HepG2 (cell line): ENCODE measurements around the gene RNF114. TPM values are rescaled to one million over a fixed set of nuclear protein-coding genes. Genes with fewer than 3 reads are reported as not detected.
A peak's percentile ranks its signal among the peaks of the same experiment; 100 is the strongest.

Experiments used
- GABPA ChIP-seq, 2 experiments: IDR thresholded peaks; 2 replicates each; pipeline ENCODE4 v1.6.1; 2011 to 2016; ENCODE audit warnings: low read depth in 2 of 2, low read length in 1 of 2, missing biosample characterization in 1 of 2, missing genetic modification characterization in 1 of 2
- HNRNPLL ChIP-seq: fragments of 200-400 bp; formaldehyde crosslinking; IDR thresholded peaks from 2 replicates; pipeline ENCODE4 v1.6.1; 2017; ENCODE audit warnings: mild to moderate bottlenecking, low read depth, low read length; ENCODE audit not compliant: poor library complexity, severe bottlenecking
- KAT7 ChIP-seq: IDR thresholded peaks from 2 replicates; pipeline ENCODE4 v1.6.1; 2018; ENCODE audit warnings: borderline replicate concordance, missing compliant biosample characterization
- KLF6 ChIP-seq: IDR thresholded peaks from 2 replicates; pipeline ENCODE4 v1.8.0; 2016; ENCODE audit warnings: missing biosample characterization, missing genetic modification reagents
- MAZ ChIP-seq, 2 experiments: sonication (generic) in 1 of 2; formaldehyde crosslinking in 1 of 2; IDR thresholded peaks; 2 replicates each; pipeline versions ENCODE4 v1.5.0 to v1.6.1; 2012 to 2020; ENCODE audit warnings: low read depth in 2 of 2, mild to moderate bottlenecking in 2 of 2, borderline replicate concordance in 1 of 2, improper control_type of control experiment in 1 of 2, low read length in 1 of 2, missing genetic modification reagents in 1 of 2, moderate library complexity in 1 of 2
- MED1 ChIP-seq: sonication (generic); formaldehyde crosslinking; IDR thresholded peaks from 2 replicates; pipeline ENCODE4 v1.4.0; 2020; ENCODE audit warnings: missing genetic modification reagents
- RBM39 ChIP-seq: fragments of 200-400 bp; formaldehyde crosslinking; IDR thresholded peaks from one replicate; pipeline ENCODE4 v1.6.1; 2018; ENCODE audit warnings: antibody characterized with exemption, mild to moderate bottlenecking, low read depth, low read length; ENCODE audit not compliant: poor library complexity, severe bottlenecking
- REXO4 ChIP-seq: sonication (generic); formaldehyde crosslinking; IDR thresholded peaks from 2 replicates; pipeline ENCODE4 v1.8.0; 2022; ENCODE audit warnings: missing genetic modification reagents, mild to moderate bottlenecking, borderline replicate concordance
- RFXANK ChIP-seq: IDR thresholded peaks from 2 replicates; pipeline ENCODE4 v1.6.1; 2016
- SIN3B ChIP-seq: fragments of 150-350 bp; IDR thresholded peaks from 2 replicates; pipeline ENCODE4 v1.6.1; 2014; ENCODE audit warnings: low read length
- SMYD3 ChIP-seq: sonication (generic); formaldehyde crosslinking; IDR thresholded peaks from 2 replicates; pipeline ENCODE4 v1.8.1; 2023; ENCODE audit warnings: mild to moderate bottlenecking, missing genetic modification reagents
- SRSF1 ChIP-seq: fragments of 200-400 bp; formaldehyde crosslinking; optimal IDR thresholded peaks from 2 replicates; pipeline ENCODE3; 2017; ENCODE audit warnings: mild to moderate bottlenecking, low read depth, low read length, moderate library complexity
- SRSF4 ChIP-seq: fragments of 200-400 bp; formaldehyde crosslinking; IDR thresholded peaks from one replicate; pipeline ENCODE4 v1.6.1; 2018; ENCODE audit warnings: mild to moderate bottlenecking, low read depth, low read length, moderate library complexity; ENCODE audit not compliant: poor library complexity, severe bottlenecking
- ZBTB20 ChIP-seq: sonication (generic); formaldehyde crosslinking; IDR thresholded peaks from 2 replicates; pipeline ENCODE4 v1.8.1; 2023; ENCODE audit warnings: missing genetic modification reagents, low read depth, mild to moderate bottlenecking, borderline replicate concordance
- ZFAT ChIP-seq: sonication (generic); formaldehyde crosslinking; conservative IDR thresholded peaks from 2 replicates; pipeline ENCODE4 v1.8.1; 2023; ENCODE audit warnings: missing genetic modification reagents, inconsistent platforms
- ZNF234 ChIP-seq: sonication (generic); formaldehyde crosslinking; conservative IDR thresholded peaks from 2 replicates; pipeline ENCODE4 v1.5.1; 2020; ENCODE audit warnings: mild to moderate bottlenecking, missing genetic modification reagents
- ZNF747 ChIP-seq: sonication (generic); formaldehyde crosslinking; IDR thresholded peaks from 2 replicates; pipeline ENCODE4 v1.8.1; 2023; ENCODE audit warnings: missing genetic modification reagents, mild to moderate bottlenecking, borderline replicate concordance
- ZNF781 ChIP-seq: sonication (generic); formaldehyde crosslinking; IDR thresholded peaks from 2 replicates; pipeline ENCODE4 v1.5.1; 2020; ENCODE audit warnings: borderline replicate concordance, mild to moderate bottlenecking, missing genetic modification reagents; ENCODE audit errors: not compliant biosample characterization
- polyA plus RNA-seq, 8 experiments: library from polyadenylated mRNA; depleted of rRNA in 3 of 8; stranded (reverse) in 7 of 8; unstranded in 1 of 8; fragments of >200 nt; fragmentation: Illumina TruSeq in 4 of 8; extraction: Trizol in 4 of 8; gene quantifications; 2 replicates each; pipeline versions ENCODE4 v1.2.1 to v1.2.3, GENCODE V29; 2011 to 2016; ENCODE audit warnings: low read depth in 4 of 8, missing spikeins in 1 of 8, mixed read lengths in 1 of 8; ENCODE audit not compliant: insufficient read depth in 1 of 8
- total RNA-seq, 5 experiments: library from RNA; depleted of rRNA; stranded (reverse); fragments of >200 nt; fragmentation: Illumina TruSeq; extraction: Trizol; gene quantifications; 2 replicates each; pipeline ENCODE4 v1.2.3, GENCODE V29; 2016; ENCODE audit warnings: low read depth in 1 of 5
- TF ChIP-seq, protein P1 (sequence below): sonication (generic); formaldehyde crosslinking; IDR thresholded peaks from 2 replicates; pipeline ENCODE4 v1.5.1; 2020; ENCODE audit warnings: missing genetic modification reagents, mild to moderate bottlenecking, borderline replicate concordance
- TF ChIP-seq, protein P2 (sequence below): sonication (generic); formaldehyde crosslinking; IDR thresholded peaks from 2 replicates; pipeline ENCODE4 v1.4.0; 2020; ENCODE audit warnings: mild to moderate bottlenecking, missing genetic modification reagents
- TF ChIP-seq, protein P3 (sequence below): sonication (generic); formaldehyde crosslinking; conservative IDR thresholded peaks from 2 replicates; pipeline ENCODE4 v1.4.0; 2020; ENCODE audit warnings: missing genetic modification reagents

RNF114 gene
- total and polyA plus RNA-seq, 2 of the 13 experiments (the other 11 are each of a cell fraction or from before 2014, with no cell fraction given) = 119 to 126 TPM

DNA sequence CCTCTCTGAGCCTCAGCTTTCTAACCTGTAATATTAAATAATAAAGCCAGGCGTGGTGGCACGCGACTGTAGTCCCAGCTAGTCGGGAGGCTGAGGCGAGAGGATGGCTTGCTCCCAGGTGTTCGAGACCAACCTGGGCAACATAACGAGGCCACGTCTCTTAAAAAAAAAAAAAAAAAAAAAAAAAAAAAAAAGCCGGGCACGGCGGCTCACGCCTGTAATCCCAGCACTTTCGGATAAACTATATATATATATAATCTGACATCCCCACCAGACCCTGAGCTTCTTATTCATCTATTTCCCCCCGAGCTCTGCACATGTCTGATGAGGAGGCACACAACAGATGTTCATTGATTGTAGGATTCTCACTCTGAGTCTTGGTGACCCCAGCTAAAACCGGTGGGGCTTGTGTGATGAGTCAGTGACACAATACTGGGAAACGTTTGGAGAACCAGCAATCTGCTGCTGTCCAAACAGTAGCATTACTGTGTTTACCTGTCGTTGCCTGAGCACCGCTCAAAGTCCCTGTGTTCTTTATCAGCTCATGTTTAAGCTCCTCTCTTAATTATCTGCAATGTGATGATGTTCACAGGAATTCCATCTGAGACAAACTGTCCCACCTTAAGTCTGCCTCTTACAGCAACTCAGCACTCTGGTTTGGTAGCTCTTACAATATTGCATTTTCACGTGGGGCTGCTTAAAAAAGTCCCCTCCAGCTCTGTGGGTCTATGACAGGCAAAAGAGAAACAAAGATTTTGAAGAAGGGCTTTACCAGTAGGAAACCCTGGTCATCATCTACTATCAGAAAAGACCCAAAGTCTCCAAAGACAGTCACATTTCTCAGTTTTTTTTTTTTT, 19.8 kb upstream of the RNF114 start (continued):
- TF ChIP-seq, protein P1, sequence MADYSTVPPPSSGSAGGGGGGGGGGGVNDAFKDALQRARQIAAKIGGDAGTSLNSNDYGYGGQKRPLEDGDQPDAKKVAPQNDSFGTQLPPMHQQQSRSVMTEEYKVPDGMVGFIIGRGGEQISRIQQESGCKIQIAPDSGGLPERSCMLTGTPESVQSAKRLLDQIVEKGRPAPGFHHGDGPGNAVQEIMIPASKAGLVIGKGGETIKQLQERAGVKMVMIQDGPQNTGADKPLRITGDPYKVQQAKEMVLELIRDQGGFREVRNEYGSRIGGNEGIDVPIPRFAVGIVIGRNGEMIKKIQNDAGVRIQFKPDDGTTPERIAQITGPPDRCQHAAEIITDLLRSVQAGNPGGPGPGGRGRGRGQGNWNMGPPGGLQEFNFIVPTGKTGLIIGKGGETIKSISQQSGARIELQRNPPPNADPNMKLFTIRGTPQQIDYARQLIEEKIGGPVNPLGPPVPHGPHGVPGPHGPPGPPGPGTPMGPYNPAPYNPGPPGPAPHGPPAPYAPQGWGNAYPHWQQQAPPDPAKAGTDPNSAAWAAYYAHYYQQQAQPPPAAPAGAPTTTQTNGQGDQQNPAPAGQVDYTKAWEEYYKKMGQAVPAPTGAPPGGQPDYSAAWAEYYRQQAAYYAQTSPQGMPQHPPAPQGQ = peak; percentile 69; the same call in 1 of the 2 replicates
- TF ChIP-seq SIN3B (no peak), MED1 (peak; percentile 94), KAT7 (CRISPR knock-in tag) (no peak; the same call in 1 of the 2 replicates), SRSF1 (no peak), MAZ (IDR thresholded peaks at IDR 0.05; ENCODE audit: borderline replicate concordance, low read depth, low read length) (peak; percentile 82), MAZ (CRISPR knock-in tag; IDR thresholded peaks at IDR 0.05; ENCODE audit: low read depth) (no peak), GABPA (IDR thresholded peaks at IDR 0.05; ENCODE audit: low read depth, low read length) (peak; percentile 23; the same call in 1 of the 2 replicates), GABPA (CRISPR knock-in tag; IDR thresholded peaks at IDR 0.05; ENCODE audit: low read depth) (peak; percentile 77), ZNF781 (CRISPR knock-in tag) (no peak), SRSF4 (no peak), ZBTB20 (peak; percentile 80; the same call in 1 of the 2 replicates), RFXANK (CRISPR knock-in tag) (no peak), HNRNPLL (no peak), ZNF747 (CRISPR knock-in tag) (peak; percentile 81; the same call in 1 of the 2 replicates), KLF6 (CRISPR knock-in tag) (no peak), RBM39 (no peak), REXO4 (CRISPR knock-in tag) (no peak), ZFAT (no peak), ZNF234 (CRISPR knock-in tag) (no peak), SMYD3 (0 out of 2 replicates have a peak, but pooled peaks have one; percentile 46)
- TF ChIP-seq, protein P2, sequence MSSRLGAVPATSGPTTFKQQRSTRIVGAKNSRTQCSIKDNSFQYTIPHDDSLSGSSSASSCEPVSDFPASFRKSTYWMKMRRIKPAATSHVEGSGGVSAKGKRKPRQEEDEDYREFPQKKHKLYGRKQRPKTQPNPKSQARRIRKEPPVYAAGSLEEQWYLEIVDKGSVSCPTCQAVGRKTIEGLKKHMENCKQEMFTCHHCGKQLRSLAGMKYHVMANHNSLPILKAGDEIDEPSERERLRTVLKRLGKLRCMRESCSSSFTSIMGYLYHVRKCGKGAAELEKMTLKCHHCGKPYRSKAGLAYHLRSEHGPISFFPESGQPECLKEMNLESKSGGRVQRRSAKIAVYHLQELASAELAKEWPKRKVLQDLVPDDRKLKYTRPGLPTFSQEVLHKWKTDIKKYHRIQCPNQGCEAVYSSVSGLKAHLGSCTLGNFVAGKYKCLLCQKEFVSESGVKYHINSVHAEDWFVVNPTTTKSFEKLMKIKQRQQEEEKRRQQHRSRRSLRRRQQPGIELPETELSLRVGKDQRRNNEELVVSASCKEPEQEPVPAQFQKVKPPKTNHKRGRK (CRISPR knock-in tag) = no peak
- TF ChIP-seq, protein P3, sequence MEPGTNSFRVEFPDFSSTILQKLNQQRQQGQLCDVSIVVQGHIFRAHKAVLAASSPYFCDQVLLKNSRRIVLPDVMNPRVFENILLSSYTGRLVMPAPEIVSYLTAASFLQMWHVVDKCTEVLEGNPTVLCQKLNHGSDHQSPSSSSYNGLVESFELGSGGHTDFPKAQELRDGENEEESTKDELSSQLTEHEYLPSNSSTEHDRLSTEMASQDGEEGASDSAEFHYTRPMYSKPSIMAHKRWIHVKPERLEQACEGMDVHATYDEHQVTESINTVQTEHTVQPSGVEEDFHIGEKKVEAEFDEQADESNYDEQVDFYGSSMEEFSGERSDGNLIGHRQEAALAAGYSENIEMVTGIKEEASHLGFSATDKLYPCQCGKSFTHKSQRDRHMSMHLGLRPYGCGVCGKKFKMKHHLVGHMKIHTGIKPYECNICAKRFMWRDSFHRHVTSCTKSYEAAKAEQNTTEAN (CRISPR knock-in tag) = no peak
